GM23338 (cell line): ENCODE results near the gene ZMYND19. TPM values are rescaled to one million over a fixed set of nuclear protein-coding genes. Genes with fewer than 3 reads are reported as not detected.

ENCODE experiments used
- ATAC-seq: fragments of 200-7000 bp; cut with Tn5 transposase; 3 replicates; pipeline ENCODE4 v1.9.1; 2020
- DNase-seq: peaks from one replicate; pipeline ENCODE4 v3.0.0-alpha.2; 2015; ENCODE audit warnings: low spot score
- H2AFZ ChIP-seq: fragments of 200-600 bp; sonication (generic); 2 replicates; pipeline ENCODE4 v1.8.0; 2016; ENCODE audit warnings: antibody characterized with exemption, mild to moderate bottlenecking, moderate library complexity
- H3F3A ChIP-seq: fragments of 200-600 bp; sonication (generic); replicated peaks from 2 replicates; pipeline ENCODE4 v1.8.0; 2017; ENCODE audit warnings: antibody characterized with exemption, mixed run types, low read depth
- H3K27ac ChIP-seq: fragments of 200-600 bp; sonication (generic); 2 replicates; pipeline ENCODE4 v1.6.1; 2016; ENCODE audit warnings: low read depth
- H3K27me3 ChIP-seq: fragments of 200-600 bp; sonication (generic); 2 replicates; pipeline ENCODE4 v1.8.0; 2016; ENCODE audit warnings: mild to moderate bottlenecking, mixed run types, moderate library complexity; ENCODE audit not compliant: insufficient read depth
- H3K36me3 ChIP-seq: fragments of 200-600 bp; sonication (generic); 2 replicates; pipeline ENCODE4 v1.8.0; 2016; ENCODE audit warnings: mild to moderate bottlenecking; ENCODE audit not compliant: insufficient read depth
- H3K4me1 ChIP-seq: fragments of 200-600 bp; sonication (generic); 2 replicates; pipeline ENCODE4 v1.8.0; 2016; ENCODE audit warnings: mild to moderate bottlenecking, moderate library complexity; ENCODE audit not compliant: insufficient read depth
- H3K4me2 ChIP-seq: fragments of 200-600 bp; sonication (generic); 2 replicates; pipeline ENCODE4 v1.7.1; 2017; ENCODE audit warnings: mixed run types
- H3K4me3 ChIP-seq: fragments of 200-600 bp; sonication (generic); 2 replicates; pipeline ENCODE4 v1.6.1; 2016; ENCODE audit warnings: mixed run types
- H3K79me2 ChIP-seq: fragments of 200-600 bp; sonication (generic); replicated peaks from 2 replicates; pipeline ENCODE4 v1.8.0; 2017; ENCODE audit warnings: mild to moderate bottlenecking; ENCODE audit not compliant: insufficient read depth
- H3K9me2 ChIP-seq: fragments of 200-600 bp; sonication (generic); 2 replicates; pipeline ENCODE4 v1.8.0; 2017; ENCODE audit not compliant: insufficient read depth
- H4K20me1 ChIP-seq: fragments of 200-600 bp; sonication (generic); replicated peaks from 2 replicates; pipeline ENCODE4 v1.8.0; 2017; ENCODE audit warnings: mild to moderate bottlenecking; ENCODE audit not compliant: insufficient read depth
- H3K27ac Mint-ChIP-seq: 2 replicates; pipeline ENCODE4 v1.8.0; 2020; ENCODE audit warnings: inconsistent platforms, mild to moderate bottlenecking, moderate library complexity, mixed read lengths
- H3K27me3 Mint-ChIP-seq: 3 replicates; pipeline ENCODE4 v1.8.0; 2022; ENCODE audit warnings: low read depth, mild to moderate bottlenecking, moderate library complexity, mixed read lengths, inconsistent platforms; ENCODE audit not compliant: insufficient read depth, poor library complexity
- H3K36me3 Mint-ChIP-seq: 3 replicates; pipeline ENCODE4 v1.8.0; 2021; ENCODE audit warnings: low read depth, mild to moderate bottlenecking, inconsistent platforms, moderate library complexity, mixed read lengths
- H3K4me1 Mint-ChIP-seq: 3 replicates; pipeline ENCODE4 v1.8.0; 2020; ENCODE audit warnings: mild to moderate bottlenecking, inconsistent platforms, mixed read lengths
- H3K4me3 Mint-ChIP-seq: 3 replicates; pipeline ENCODE4 v1.8.0; 2021; ENCODE audit warnings: moderate library complexity, mild to moderate bottlenecking, inconsistent platforms, mixed read lengths
- H3K9me3 Mint-ChIP-seq: 3 replicates; pipeline ENCODE4 v1.8.0; 2020; ENCODE audit warnings: moderate library complexity, mild to moderate bottlenecking, inconsistent platforms, mixed read lengths
- CREB1 ChIP-seq: fragments of 250-450 bp; sonication (Bioruptor Pico); IDR thresholded peaks from 2 replicates; pipeline ENCODE4 v1.5.0; 2020; ENCODE audit warnings: low read depth, mild to moderate bottlenecking, moderate library complexity
- CTCF ChIP-seq, 2 experiments: fragments of 200-600 bp in 1 of 2; sonication (generic) in 1 of 2; conservative IDR thresholded peaks; 2 replicates each; pipeline versions ENCODE4 v1.5.1 to v1.6.1; 2016 to 2017; ENCODE audit warnings: antibody characterized with exemption in 2 of 2, low read depth in 2 of 2, mild to moderate bottlenecking in 2 of 2, moderate library complexity in 1 of 2
- ETS1 ChIP-seq: IDR thresholded peaks from 2 replicates; pipeline ENCODE4 v1.6.1; 2016; ENCODE audit warnings: antibody characterized with exemption
- EZH2phosphoT487 ChIP-seq: fragments of 200-600 bp; sonication (generic); IDR thresholded peaks from one replicate; pipeline ENCODE4 v1.8.1; 2018; ENCODE audit warnings: antibody characterized with exemption; ENCODE audit not compliant: unreplicated experiment
- NANOG ChIP-seq: IDR thresholded peaks from 2 replicates; pipeline ENCODE4 v1.6.1; 2016; ENCODE audit warnings: antibody characterized with exemption, borderline replicate concordance
- POLR2AphosphoS5 ChIP-seq: IDR thresholded peaks from 2 replicates; pipeline ENCODE4 v1.6.1; 2016; ENCODE audit warnings: antibody characterized with exemption, low read depth
- REST ChIP-seq: IDR thresholded peaks from one replicate; pipeline ENCODE4 v1.6.1; 2018; ENCODE audit warnings: antibody characterized with exemption; ENCODE audit not compliant: unreplicated experiment
- STAT1 ChIP-seq: IDR thresholded peaks from one replicate; pipeline ENCODE4 v1.6.1; 2016; ENCODE audit warnings: antibody characterized with exemption; ENCODE audit not compliant: unreplicated experiment
- ZNF114 ChIP-seq: fragments of 250-450 bp; sonication (Bioruptor Pico); IDR thresholded peaks from 2 replicates; pipeline ENCODE4 v1.5.0; 2020; ENCODE audit warnings: mild to moderate bottlenecking, moderate library complexity
- ZNF331 ChIP-seq: fragments of 250-450 bp; sonication (Bioruptor Pico); IDR thresholded peaks from 2 replicates; pipeline ENCODE4 v1.5.0; 2020; ENCODE audit warnings: low read depth, mild to moderate bottlenecking, moderate library complexity
- polyA plus RNA-seq: library from polyadenylated mRNA; unstranded; fragments of >200 nt; fragmentation: Nextera tagmentation; extraction: Ambion mirVana; gene quantifications from 2 replicates; pipeline ENCODE4 v1.2.1, GENCODE V29; 2016
- total RNA-seq: library from RNA; depleted of rRNA; stranded (reverse); fragments of >200 nt; shearing (Covaris generic); gene quantifications from 2 replicates; pipeline ENCODE4 v1.2.3, GENCODE V29; 2014

ZMYND19 gene
- total and polyA plus RNA-seq, 2 experiments from 2014 or later: 25.8 to 58.5 TPM

GRCh38 chr9:137550231-137550621 is 40.1 kb downstream of the ZMYND19 start, which contains the start of gene PNPLA7 (continued):
- TF ChIP-seq CTCF (conservative IDR thresholded peaks at IDR 0.05; ENCODE audit: low read depth in 2 of 2) (no peak), ZNF114 (no peak), POLR2AphosphoS5 (no peak), EZH2phosphoT487 (no peak), STAT1 (no peak), ETS1 (no peak), REST (no peak), NANOG (no peak), ZNF331 (CRISPR knock-in tag) (no peak)

GRCh38 chr9:137547687-137548543 is 42.4 kb downstream of the ZMYND19 start:
- Mint-ChIP-seq H3K27me3 (peaks cover 10% of the 10 kb centered on the region), H3K9me3 (peaks cover 19% of the 10 kb centered on the region), H3K4me1 (peaks cover 6% of the 10 kb centered on the region), H3K27ac (no peak overlapping the region), H3K4me3 (no peak overlapping the region), H3K36me3 (peaks cover 21% of the 10 kb centered on the region)
- no peaks in the 10 kb centered on the region for H3K9me2 ChIP-seq
- no peaks in the 10 kb centered on the region for H3K79me2 ChIP-seq
- no peaks in the 10 kb centered on the region for H3K27me3 ChIP-seq
- H3K4me2 ChIP-seq: no peak overlapping the region
- ATAC-seq (no peak), DNase-seq (no peak)
- peaks cover 8% of the 10 kb centered on the region for H3F3A ChIP-seq
- H3K4me3 ChIP-seq: no peak overlapping the region
- H3K27ac ChIP-seq: no peak overlapping the region
- no peaks in the 10 kb centered on the region for H3K36me3 ChIP-seq
- no peaks in the 10 kb centered on the region for H4K20me1 ChIP-seq
- H3K4me1 ChIP-seq: peaks cover 3% of the 10 kb centered on the region; the same call in 1 of the 2 replicates
- no peak overlapping the region for H2AFZ ChIP-seq
- no peak for TF ChIP-seq CREB1 (CRISPR knock-in tag)
- TF ChIP-seq STAT1: no peak
- TF ChIP-seq ZNF114: no peak
- no peak for TF ChIP-seq REST
- no peak for TF ChIP-seq ETS1
